HepG2 (cell line): ENCODE data around the gene PRR5L. TPM values are rescaled to one million over a fixed set of nuclear protein-coding genes. Genes with fewer than 3 reads are reported as not detected.

Source experiments
- HINFP ChIP-seq: sonication (generic); formaldehyde crosslinking; IDR thresholded peaks from 2 replicates; pipeline ENCODE4 v1.4.0; 2020; ENCODE audit warnings: low read depth, mild to moderate bottlenecking, missing genetic modification reagents
- JUND ChIP-seq: sonication (generic); formaldehyde crosslinking; IDR thresholded peaks from 2 replicates; pipeline ENCODE4 v1.8.0; 2022; ENCODE audit warnings: mild to moderate bottlenecking, missing genetic modification reagents
- MZF1 ChIP-seq: sonication (generic); formaldehyde crosslinking; IDR thresholded peaks from 2 replicates; pipeline ENCODE4 v1.8.1; 2023; ENCODE audit warnings: mild to moderate bottlenecking, missing genetic modification reagents, borderline replicate concordance
- NFE2L1 ChIP-seq: sonication (generic); formaldehyde crosslinking; IDR thresholded peaks from 2 replicates; pipeline ENCODE4 v1.4.0; 2020; ENCODE audit warnings: missing genetic modification reagents, mild to moderate bottlenecking, borderline replicate concordance
- NR2F1 ChIP-seq, 2 experiments: fragments of 450-650 bp in 1 of 2; formaldehyde crosslinking in 1 of 2; IDR thresholded peaks; 2 replicates each; pipeline versions ENCODE4 v1.5.0 to v1.6.1; 2016 to 2020; ENCODE audit warnings: mild to moderate bottlenecking in 1 of 2, missing compliant biosample characterization in 1 of 2, missing genetic modification reagents in 1 of 2, moderate library complexity in 1 of 2
- PAXIP1 ChIP-seq: sonication (generic); formaldehyde crosslinking; conservative IDR thresholded peaks from 2 replicates; pipeline ENCODE4 v1.4.0; 2020; ENCODE audit warnings: mild to moderate bottlenecking, missing genetic modification reagents, moderate library complexity
- POLR2AphosphoS5 ChIP-seq: IDR thresholded peaks from 2 replicates; pipeline ENCODE4 v1.6.1; 2012; ENCODE audit warnings: low read depth, low read length
- TFDP1 ChIP-seq: IDR thresholded peaks from 2 replicates; pipeline ENCODE4 v1.6.1; 2016; ENCODE audit warnings: missing compliant biosample characterization, missing genetic modification reagents, borderline replicate concordance
- TGIF2 ChIP-seq: IDR thresholded peaks from 2 replicates; pipeline ENCODE4 v1.6.1; 2016; ENCODE audit warnings: control low read depth, missing compliant biosample characterization
- THRA ChIP-seq: sonication (generic); formaldehyde crosslinking; IDR thresholded peaks from 2 replicates; pipeline ENCODE4 v1.4.0; 2020; ENCODE audit warnings: missing genetic modification reagents, borderline replicate concordance
- ZBTB34 ChIP-seq: sonication (generic); formaldehyde crosslinking; IDR thresholded peaks from 2 replicates; pipeline ENCODE4 v1.8.0; 2022; ENCODE audit warnings: mild to moderate bottlenecking, missing genetic modification reagents
- ZFAT ChIP-seq: sonication (generic); formaldehyde crosslinking; conservative IDR thresholded peaks from 2 replicates; pipeline ENCODE4 v1.8.1; 2023; ENCODE audit warnings: missing genetic modification reagents, inconsistent platforms
- ZNF296 ChIP-seq: sonication (generic); formaldehyde crosslinking; conservative IDR thresholded peaks from 2 replicates; pipeline ENCODE4 v1.5.0; 2020; ENCODE audit warnings: mild to moderate bottlenecking, missing genetic modification reagents
- ZNF549 ChIP-seq: sonication (generic); formaldehyde crosslinking; IDR thresholded peaks from 2 replicates; pipeline ENCODE4 v1.5.0; 2020; ENCODE audit warnings: missing genetic modification reagents
- ZNF552 ChIP-seq: sonication (generic); formaldehyde crosslinking; IDR thresholded peaks from 2 replicates; pipeline ENCODE4 v1.9.0; 2022; ENCODE audit warnings: missing genetic modification reagents, mild to moderate bottlenecking, borderline replicate concordance
- ZNF563 ChIP-seq: sonication (generic); formaldehyde crosslinking; IDR thresholded peaks from 2 replicates; pipeline ENCODE4 v1.8.0; 2022; ENCODE audit warnings: mild to moderate bottlenecking, moderate library complexity, missing genetic modification reagents
- ZNF773 ChIP-seq: sonication (generic); formaldehyde crosslinking; IDR thresholded peaks from 2 replicates; pipeline ENCODE4 v1.4.0; 2020; ENCODE audit warnings: missing genetic modification reagents, borderline replicate concordance
- polyA plus RNA-seq, 8 experiments: library from polyadenylated mRNA; depleted of rRNA in 3 of 8; stranded (reverse) in 7 of 8; unstranded in 1 of 8; fragments of >200 nt; fragmentation: Illumina TruSeq in 4 of 8; extraction: Trizol in 4 of 8; gene quantifications; 2 replicates each; pipeline versions ENCODE4 v1.2.1 to v1.2.3, GENCODE V29; 2011 to 2016; ENCODE audit warnings: low read depth in 4 of 8, missing spikeins in 1 of 8, mixed read lengths in 1 of 8; ENCODE audit not compliant: insufficient read depth in 1 of 8
- total RNA-seq, 5 experiments: library from RNA; depleted of rRNA; stranded (reverse); fragments of >200 nt; fragmentation: Illumina TruSeq; extraction: Trizol; gene quantifications; 2 replicates each; pipeline ENCODE4 v1.2.3, GENCODE V29; 2016; ENCODE audit warnings: low read depth in 1 of 5

The PRR5L gene
- total and polyA plus RNA-seq, 2 of the 13 experiments (the other 11 are each of a cell fraction or from before 2014, with no cell fraction given): 0.16 TPM; not detected in 1

GRCh38 chr11:36509694-36510593, 213.9 kb downstream of the PRR5L start, which contains the start of gene TRAF6 (continued):
- no peak for TF ChIP-seq ZNF773 (CRISPR knock-in tag)
- peak; percentile 79 for TF ChIP-seq ZNF552 (CRISPR knock-in tag)
- TF ChIP-seq HINFP: no peak; the same call in 1 of the 2 replicates
- peak; percentile 8 to 17; a peak in 1 of 4 replicates for TF ChIP-seq NR2F1 (CRISPR knock-in tag; IDR thresholded peaks at IDR 0.05)
- peak; percentile 56; the same call in 1 of the 2 replicates for TF ChIP-seq ZNF563 (CRISPR knock-in tag)
- peak; percentile 93 for TF ChIP-seq POLR2AphosphoS5
- peak; percentile 86 for TF ChIP-seq TGIF2
- TF ChIP-seq MZF1 (CRISPR knock-in tag): 0 out of 2 replicates have a peak, but pooled peaks have one; percentile 41
- TF ChIP-seq ZFAT (CRISPR knock-in tag): 0 out of 2 replicates have a peak, but pooled peaks have one; percentile 67
- TF ChIP-seq ZNF296 (CRISPR knock-in tag): no peak
- peak; percentile 45; the same call in 1 of the 2 replicates for TF ChIP-seq TFDP1
- no peak for TF ChIP-seq ZNF549
- TF ChIP-seq ZBTB34 (CRISPR knock-in tag): no peak
- TF ChIP-seq PAXIP1 (CRISPR knock-in tag): 0 out of 2 replicates have a peak, but pooled peaks have one; percentile 35
- TF ChIP-seq JUND (CRISPR knock-in tag): 0 out of 2 replicates have a peak, but pooled peaks have one; percentile 47
- TF ChIP-seq NFE2L1 (CRISPR knock-in tag): no peak
- peak; percentile 55; the same call in 1 of the 2 replicates for TF ChIP-seq THRA
